Stimulated activated CD8-positive, alpha-beta memory T cell treated with anti-CD3 and anti-CD28 coated beads, Interleukin-15, amount 100 ng/mL, for 1 hour (primary cell): ENCODE data around the gene SGSM2.

Source experiments
- DNase-seq: peaks from one replicate; pipeline ENCODE4 v3.0.0-alpha.2; 2020; ENCODE audit warnings: low read depth

Gene SGSM2

DNA sequence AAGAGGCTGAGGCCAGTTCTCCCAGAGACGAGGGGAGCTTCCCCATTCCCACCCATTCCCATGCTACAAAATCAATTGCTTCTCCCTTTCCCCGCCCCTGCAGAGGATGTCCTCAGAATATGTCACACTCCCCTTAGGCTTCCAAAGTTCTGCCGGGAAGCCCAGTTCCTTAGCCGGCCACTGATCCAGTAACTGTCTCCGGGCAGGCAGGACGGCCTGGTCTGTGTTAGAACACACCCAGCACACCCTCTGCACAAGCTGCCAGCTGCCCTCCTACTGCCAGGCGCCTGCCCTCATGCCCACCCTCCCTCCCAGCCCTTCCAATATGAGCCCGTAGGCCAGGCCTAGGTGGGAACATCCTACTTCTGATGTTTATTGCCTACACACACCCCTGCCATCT, 31.1 kb downstream of the SGSM2 start:
- no peak for DNase-seq

GRCh38 chr17:2369039-2369438, 31.7 kb downstream of the SGSM2 start:
- no peak for DNase-seq

DNA sequence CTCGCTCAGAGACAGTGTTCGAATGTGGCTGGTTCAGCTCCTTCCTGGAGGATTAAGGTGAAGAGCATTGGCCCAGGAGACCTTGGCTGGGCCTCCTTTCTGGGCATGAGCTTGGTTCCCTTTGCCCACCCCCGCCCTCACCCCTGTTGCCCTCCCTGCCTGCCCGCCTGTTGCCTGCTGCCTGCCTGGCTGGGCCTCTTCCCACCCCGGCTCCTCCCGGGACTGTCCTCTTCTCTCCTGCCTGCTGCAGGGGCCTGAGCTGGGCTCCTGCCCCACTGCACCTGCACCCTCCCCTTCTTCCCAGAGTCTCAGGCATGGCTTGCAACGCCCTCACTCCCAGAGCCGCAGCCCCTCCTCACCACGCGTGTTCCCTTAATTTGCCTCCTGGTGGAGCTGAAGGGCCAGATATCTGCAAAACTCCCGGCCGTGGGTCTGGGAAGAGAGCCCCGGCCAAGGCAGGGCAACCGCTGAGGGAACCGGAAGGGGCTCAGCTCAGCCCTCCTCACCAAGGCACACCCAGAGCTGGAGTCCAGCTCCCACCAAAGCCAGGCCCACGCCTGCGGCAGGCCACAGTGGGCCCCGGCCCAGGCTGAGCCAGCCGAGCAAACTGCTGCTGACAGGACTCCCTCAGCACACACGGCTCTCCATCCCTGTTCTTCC, 32.4 kb downstream of the SGSM2 start:
- DNase-seq, result no peak

- DNase-seq, result no peak
Observed at GRCh38 chr17:2370211-2370589, 32.9 kb downstream of the SGSM2 start.

GRCh38 chr17:2371183-2372130, 34.2 kb downstream of the SGSM2 start:
- no peak for DNase-seq

DNA sequence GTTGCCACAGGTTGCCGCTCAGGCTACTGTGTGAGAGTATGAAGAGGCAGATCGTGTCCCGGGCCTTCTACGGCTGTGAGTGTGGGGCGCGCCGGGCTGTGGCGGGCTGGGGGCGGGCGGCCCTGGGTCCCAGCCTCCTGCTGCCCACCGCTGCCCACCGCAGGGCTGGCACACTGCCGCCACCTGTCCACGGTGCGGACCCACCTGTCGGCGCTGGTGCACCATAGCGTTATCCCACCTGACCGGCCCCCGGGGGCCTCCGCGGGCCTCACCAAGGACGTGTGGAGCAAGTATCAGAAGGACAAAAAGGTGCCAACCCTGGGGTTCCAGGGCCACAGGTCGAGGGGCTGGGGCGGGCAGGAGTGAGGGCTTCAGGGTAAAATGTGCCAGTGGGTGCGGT, 34.9 kb downstream of the SGSM2 start:
- no peak for DNase-seq

- DNase-seq, result no peak
Observed at GRCh38 chr17:2372681-2373080, 35.4 kb downstream of the SGSM2 start.

- no peak for DNase-seq
Observed at GRCh38 chr17:2373179-2373578, 35.9 kb downstream of the SGSM2 start.

GRCh38 chr17:2374549-2375285, 37.4 kb downstream of the SGSM2 start:
- no peak for DNase-seq

GRCh38 chr17:2375406-2375805, 38.1 kb downstream of the SGSM2 start:
- DNase-seq, result no peak

- no peak for DNase-seq
Observed at GRCh38 chr17:2376107-2376506, 38.8 kb downstream of the SGSM2 start.

- DNase-seq, result no peak
Observed at GRCh38 chr17:2377659-2378058, 40.4 kb downstream of the SGSM2 start.

DNA sequence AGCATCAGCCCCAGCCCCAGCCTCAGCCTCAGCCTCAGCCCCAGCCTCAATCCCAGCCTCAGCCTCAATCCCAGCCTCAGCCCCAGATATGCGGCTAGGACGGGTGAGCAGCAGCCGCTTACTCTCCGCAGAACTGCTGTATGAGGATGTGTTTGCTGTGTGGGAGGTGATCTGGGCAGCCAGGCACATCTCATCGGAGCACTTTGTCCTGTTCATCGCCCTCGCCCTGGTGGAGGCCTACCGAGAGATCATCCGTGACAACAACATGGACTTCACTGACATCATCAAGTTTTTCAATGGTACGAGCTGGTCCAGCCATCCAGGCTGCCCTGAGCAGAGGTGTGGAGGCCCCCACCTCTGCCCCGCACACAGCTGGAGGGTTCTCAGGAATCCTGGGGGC, 41.6 kb downstream of the SGSM2 start:
- no peak for DNase-seq

DNA sequence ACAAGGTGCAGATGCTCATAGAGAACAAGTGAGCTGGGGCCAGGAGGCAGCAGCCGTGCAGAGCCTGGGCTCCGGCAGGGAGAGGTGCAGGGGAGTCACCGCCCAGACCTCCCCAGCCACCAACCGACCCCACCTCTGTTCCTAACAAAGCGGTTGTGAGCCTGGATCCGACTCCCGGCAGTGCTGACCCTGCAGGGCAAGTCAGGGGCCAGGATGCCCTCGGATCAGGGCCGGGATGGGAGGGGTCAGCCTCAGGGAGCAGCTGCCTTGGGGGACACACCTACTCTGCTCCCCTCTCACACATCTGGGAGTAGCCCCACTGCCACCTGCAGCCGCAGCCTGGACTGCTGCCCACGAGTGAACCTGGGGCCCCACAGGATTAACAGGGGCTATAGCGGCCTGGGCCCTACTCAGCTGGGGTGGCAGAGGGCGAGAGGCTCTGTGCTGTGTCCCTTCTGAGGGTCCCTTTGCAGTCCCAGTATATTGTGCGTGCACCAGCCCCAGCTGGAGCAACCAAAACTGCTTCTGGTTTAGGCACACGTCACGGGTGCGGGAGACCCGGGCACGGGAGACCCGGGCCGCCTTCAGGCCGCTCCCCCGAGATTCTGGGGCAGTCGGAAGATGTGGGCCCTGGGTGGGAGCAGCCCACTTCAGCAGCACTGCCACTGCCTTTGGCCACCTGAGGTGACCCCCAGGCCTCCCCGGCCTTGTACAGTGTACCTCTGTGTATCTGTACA, 42.4 kb downstream of the SGSM2 start:
- DNase-seq, result no peak

DNA sequence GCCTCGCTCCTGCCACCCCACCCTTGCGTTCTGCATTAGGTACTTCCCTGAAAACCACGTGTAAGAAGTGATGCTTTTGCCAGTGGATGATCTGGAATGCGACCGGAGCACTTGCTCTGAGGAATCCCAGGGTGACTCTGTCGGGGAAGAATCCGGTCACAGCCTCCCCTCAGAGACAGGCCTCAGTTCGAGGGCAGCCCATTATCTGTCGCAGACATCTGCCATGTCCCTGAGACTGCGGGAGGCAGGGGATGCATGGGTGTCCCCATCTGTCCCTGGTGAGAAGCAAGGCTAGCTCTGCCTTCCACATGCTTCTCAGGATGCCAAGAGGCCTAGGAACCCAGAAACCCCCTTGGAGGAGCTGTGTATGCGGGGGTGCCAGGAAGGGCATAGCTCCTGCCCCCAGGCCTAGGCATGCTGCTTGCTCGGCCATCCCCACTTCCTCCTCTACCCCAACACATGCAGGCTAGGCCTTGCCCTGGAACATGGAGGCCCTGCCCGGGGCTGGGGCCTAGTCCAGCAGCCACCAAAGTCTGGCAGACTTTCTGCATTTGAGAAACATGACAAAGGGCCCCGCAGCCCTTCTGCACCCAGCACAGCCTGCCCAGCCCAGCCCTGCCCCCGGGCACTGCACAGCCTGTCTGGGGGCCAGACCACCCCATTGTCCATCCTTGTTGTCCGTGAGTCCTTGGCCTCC, 43.1 kb downstream of the SGSM2 start:
- DNase-seq, result no peak

DNA sequence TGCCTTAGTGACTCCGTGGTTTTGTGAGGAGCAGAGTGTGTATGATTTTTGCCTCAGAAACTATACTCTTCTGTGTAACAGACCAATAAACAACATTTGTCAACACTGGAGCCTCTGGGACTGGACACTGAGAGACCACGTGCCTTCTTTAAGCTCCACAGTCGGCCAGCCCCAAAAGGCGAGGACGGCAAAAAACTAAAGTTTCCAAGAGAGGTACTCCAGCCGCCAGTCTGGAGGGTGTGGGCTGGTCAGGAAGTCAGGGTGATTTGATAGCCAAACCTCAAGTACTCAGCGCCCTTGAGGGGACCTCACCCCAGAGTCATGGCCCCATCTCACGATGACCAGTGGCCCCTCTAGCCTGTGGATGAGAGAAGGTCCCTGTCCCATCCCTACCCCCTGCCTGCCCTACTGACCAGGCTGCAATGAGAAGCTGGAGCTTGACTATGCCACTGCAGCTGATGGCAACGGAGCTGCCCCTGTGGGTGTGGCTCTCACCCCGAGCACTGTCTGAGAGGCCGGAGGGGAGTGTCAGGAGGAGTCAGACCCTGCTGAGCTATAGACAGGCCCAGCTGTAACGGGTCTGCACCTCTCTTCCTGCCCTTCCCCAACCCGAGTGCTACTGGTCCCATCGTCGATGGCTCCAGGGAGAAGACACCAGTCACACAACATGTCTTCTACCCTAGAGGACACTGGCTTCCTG, 43.8 kb downstream of the SGSM2 start:
- DNase-seq, result no peak

DNA sequence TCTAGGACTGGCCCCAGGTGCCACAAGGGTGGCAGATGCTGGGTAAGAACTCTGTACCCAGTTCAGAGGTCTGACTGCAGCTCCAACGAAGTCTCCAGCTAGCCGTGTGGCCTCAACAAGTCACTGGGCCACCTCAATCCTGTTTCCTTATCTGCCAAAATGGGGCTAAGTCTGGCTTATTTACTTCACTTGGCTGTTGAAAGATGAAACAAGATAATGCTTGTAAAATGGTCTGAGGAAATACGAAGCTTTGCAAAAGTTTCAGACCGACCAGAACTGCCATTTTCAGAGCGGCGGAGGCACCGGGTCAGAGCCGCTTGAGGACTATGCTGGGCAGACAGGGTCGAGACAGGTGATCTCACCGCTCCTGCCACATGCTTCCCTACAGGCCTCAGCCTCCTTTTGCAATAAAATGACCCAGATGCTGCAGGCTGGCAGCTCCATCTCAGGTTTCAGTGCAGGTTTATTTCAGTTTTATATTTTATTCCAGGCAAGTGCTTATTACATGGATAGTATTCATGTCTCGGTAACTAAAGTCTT, 46.4 kb downstream of the SGSM2 start:
- no peak for DNase-seq

GRCh38 chr17:2384439-2385127, 47.3 kb downstream of the SGSM2 start:
- DNase-seq, result no peak

DNA sequence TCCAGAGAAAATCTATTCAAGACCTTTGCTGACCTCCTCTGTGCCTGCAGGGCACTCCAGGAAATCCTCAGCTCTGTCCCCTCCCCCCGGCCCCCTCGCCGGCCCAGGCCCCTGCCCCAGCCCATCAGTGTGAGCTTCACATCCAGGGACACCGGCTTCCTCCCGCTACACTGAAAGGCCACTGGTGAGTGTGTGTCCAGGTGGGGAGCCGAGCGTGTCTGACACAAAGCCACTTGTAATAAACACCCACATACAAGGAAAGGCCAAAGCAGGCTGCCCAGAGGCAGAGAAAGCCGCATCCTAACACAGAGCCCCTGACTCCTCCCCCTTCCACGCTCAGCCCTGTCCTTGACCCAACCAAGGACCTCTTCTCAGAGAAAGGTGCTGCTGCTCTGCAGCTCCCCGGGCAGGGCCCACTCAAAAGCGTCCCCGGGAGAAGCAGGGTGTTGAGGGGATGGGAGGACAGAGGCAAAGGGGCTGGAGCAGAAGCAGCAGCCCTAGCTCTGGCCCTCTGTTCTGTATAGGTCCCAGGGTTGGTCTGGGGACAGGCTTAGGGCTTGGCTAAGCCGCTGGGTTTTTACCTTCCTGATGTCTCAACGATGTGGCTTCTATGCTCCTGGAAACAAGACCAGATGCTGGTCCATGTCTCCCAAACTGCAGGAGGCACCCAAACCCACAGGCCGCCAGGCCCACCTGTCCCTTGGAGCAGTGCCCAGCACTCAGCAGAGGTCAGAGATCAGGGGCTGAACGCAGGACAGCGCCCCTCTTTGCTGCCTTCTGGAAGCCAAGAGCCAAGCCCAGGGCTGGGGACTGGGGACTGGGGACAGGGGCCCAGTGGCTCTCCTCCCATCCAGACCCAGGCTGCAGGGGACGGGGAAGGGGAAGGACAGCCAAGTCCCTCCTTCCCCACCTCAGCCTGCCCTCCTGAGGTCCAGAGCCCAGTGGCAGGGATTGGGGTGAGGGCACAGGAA, 48.2 kb downstream of the SGSM2 start:
- no peak for DNase-seq
